GM06990 (cell line): ENCODE results near the gene ULBP2.

Experiments used
- DNase-seq: peaks from one replicate; pipeline ENCODE4 v3.0.0-alpha.2; 2011; ENCODE audit not compliant: insufficient read length; ENCODE audit errors: extremely low read depth
- H3K27me3 ChIP-seq: replicated peaks from 2 replicates; pipeline ENCODE4 v1.6.0; 2011; ENCODE audit warnings: low read length; ENCODE audit not compliant: control insufficient read depth, insufficient read depth
- H3K36me3 ChIP-seq: 2 replicates; pipeline ENCODE4 v1.5.1; 2011; ENCODE audit warnings: low read length; ENCODE audit not compliant: control insufficient read depth, insufficient read depth
- H3K4me3 ChIP-seq: replicated peaks from 2 replicates; pipeline ENCODE4 v1.5.1; 2011; ENCODE audit warnings: low read depth, mild to moderate bottlenecking, control low read depth, low read length
- TF ChIP-seq, protein P1 (sequence below): IDR thresholded peaks from 2 replicates; pipeline ENCODE4 v1.5.1; 2011; ENCODE audit warnings: low read length, control low read depth, mild to moderate bottlenecking, inconsistent platforms; ENCODE audit not compliant: insufficient read depth, poor library complexity, severe bottlenecking

The ULBP2 gene

DNA sequence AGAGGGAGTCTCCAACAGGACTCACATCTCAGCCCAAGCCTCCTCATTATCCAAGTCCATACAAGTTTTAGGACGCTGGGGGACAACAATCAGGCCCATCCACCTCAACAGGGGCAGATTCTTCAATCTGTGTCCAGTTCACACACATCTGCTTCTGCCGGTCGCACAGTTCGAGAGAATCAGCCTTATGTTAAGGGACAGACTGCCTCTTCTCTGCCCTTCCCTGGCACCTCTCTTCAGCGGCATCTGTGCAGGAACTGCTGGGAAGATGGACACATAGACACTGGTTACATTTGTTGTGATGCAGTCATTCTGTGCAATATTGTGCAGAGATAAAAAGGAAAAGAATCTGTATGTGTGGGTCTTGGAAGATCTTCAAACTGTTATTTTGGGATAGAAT lies 43.0 kb downstream of the ULBP2 start:
- H3K36me3 ChIP-seq = no peaks in the 10 kb centered on the region
- no peak overlapping the region for H3K4me3 ChIP-seq
- TF ChIP-seq, protein P1, sequence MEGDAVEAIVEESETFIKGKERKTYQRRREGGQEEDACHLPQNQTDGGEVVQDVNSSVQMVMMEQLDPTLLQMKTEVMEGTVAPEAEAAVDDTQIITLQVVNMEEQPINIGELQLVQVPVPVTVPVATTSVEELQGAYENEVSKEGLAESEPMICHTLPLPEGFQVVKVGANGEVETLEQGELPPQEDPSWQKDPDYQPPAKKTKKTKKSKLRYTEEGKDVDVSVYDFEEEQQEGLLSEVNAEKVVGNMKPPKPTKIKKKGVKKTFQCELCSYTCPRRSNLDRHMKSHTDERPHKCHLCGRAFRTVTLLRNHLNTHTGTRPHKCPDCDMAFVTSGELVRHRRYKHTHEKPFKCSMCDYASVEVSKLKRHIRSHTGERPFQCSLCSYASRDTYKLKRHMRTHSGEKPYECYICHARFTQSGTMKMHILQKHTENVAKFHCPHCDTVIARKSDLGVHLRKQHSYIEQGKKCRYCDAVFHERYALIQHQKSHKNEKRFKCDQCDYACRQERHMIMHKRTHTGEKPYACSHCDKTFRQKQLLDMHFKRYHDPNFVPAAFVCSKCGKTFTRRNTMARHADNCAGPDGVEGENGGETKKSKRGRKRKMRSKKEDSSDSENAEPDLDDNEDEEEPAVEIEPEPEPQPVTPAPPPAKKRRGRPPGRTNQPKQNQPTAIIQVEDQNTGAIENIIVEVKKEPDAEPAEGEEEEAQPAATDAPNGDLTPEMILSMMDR = no peak
- peaks cover 5% of the 10 kb centered on the region; the same call in 1 of the 2 replicates for H3K27me3 ChIP-seq
- no peak for DNase-seq

DNA sequence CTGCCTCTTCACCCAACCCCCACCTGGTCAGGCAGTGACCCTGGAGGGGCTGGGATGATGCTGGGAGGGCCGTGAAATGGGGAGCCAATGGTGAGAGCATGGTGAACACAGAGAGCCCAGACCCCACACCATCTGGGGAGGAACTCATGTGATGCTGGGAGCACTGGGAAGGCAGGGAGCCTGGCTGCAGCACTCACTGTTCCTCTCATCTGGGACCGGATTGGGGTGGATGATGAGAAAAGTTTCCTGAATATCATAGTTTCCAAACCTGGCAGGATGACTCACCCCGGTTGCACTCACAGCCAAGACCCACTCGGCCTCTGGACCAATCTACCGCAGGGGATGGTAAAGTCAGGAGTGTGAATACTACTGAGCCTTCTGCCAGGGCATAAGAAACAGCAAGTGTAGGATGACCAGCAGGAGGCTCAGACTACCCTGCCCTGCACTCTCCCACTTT lies 43.7 kb downstream of the ULBP2 start:
- H3K27me3 ChIP-seq = peaks cover 7% of the 10 kb centered on the region; the same call in 1 of the 2 replicates
- TF ChIP-seq, protein P1 = no peak

DNA sequence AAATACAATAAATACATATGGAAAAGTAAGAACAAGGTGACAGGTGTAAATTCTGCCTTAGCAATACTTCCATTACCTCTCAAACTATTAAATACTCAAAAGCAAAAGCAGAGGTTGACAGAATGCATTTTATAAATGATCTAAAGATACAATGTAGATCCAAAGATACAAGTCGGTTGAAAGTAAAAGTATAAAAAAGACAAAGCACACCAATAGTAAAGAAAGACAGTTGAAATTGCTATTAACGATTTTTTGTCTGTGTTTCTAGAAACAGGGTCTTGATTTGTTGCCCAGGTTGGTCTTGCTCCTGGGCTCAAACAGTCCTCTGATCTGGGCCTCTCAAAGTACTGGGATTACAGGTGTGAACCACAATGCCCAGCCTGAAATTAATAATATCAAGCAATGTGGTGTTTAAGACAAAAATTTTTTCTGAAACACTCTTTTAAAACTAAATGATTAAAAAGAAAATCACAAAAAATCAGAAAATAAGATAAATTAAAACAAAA lies 45.8 kb downstream of the ULBP2 start:
- H3K4me3 ChIP-seq = no peak overlapping the region
- peaks cover 6% of the 10 kb centered on the region; the same call in 1 of the 2 replicates for H3K27me3 ChIP-seq
- TF ChIP-seq, protein P1 = no peak
- H3K36me3 ChIP-seq = no peaks in the 10 kb centered on the region
- no peak for DNase-seq

More for the DNA sequence above, 43.7 kb downstream of the ULBP2 start:
- Histone ChIP-seq H3K36me3 (no peaks in the 10 kb centered on the region), H3K4me3 (no peak overlapping the region)
- no peak for DNase-seq

DNA sequence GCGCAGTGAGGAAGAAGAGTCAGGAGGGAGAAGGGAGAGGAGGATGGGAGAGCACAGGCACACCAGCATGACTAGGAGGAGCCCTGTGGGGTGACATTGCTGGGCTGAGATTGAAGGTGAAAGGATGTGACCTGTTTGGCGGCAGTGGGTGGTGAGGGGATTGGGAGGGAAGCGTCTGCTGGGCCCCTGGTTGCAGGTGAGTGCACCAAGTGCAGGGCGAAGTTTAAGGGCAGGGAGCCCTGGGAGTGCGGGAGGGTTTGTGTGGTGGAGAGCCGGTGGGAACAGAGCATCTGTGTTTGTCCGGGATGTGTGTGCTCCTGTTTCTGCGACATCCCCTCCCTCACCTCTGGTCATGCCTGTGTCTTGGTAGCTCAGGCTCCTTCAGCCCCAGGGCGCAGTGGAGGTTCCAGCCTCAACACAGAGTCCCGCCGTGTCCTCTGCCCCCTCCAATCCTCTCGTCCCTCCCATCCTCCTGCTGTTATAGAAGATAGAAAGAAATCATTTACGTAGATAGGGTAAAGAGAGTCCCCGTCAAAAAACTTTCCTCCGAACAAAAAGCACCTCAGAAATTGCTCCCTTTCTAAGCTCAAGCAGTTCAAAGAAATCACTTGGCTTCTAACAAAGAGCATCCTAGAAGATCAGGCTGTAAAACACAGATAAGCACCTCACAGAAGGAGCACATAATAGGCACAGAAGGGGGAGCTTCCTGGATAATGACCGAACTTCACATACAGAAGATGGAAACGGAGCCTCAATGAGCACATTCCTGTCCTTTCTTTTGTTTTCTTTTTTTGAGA lies 46.9 kb downstream of the ULBP2 start:
- no peak for DNase-seq
- H3K27me3 ChIP-seq = peaks cover 6% of the 10 kb centered on the region; the same call in 1 of the 2 replicates
- no peaks in the 10 kb centered on the region for H3K36me3 ChIP-seq
- TF ChIP-seq, protein P1 = no peak
- no peak overlapping the region for H3K4me3 ChIP-seq

DNA sequence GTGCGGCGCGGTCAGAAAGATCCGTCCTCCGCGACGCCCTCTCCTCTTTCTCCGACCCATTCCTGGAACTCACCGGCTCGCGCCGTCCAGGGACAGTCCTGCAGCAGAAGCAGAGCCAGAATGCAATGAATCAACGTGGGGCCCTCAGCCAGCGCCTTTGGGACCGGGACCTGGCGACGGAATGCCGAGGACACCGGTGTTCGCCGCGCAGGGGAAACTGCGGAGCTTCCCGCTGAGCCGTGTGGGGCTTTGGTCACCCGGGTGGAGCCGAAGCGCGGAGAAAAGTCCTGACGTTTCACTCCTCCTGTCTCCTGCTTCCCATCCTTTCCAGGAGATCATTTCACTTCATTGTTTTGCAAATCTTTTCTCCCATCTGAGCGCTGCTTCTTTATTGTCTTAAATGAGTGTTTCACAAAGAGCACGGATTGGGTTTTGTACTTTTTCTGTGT lies 48.4 kb downstream of the ULBP2 start:
- DNase-seq = no peak
- Histone ChIP-seq H3K4me3 (peak overlapping the region; percentile 38), H3K27me3 (peaks cover 5% of the 10 kb centered on the region; the same call in 1 of the 2 replicates), H3K36me3 (no peaks in the 10 kb centered on the region)
- TF ChIP-seq, protein P1 = no peak
